Measurements from ENCODE around the gene GET3. TPM values are rescaled to one million over a fixed set of nuclear protein-coding genes. Genes with fewer than 3 reads are reported as not detected.

Gene GET3
- total and polyA plus RNA-seq, 2 of the 13 experiments (the other 11 are each of a cell fraction or from before 2014, with no cell fraction given): 57.7 to 59.4 TPM

- TF ChIP-seq CHCHD3 (CRISPR knock-in tag; IDR thresholded peaks at IDR 0.05): no peak
- no peak for TF ChIP-seq ZSCAN25 (CRISPR knock-in tag; IDR thresholded peaks at IDR 0.05)
These were observed 56.2 kb downstream of the GET3 start (continued) for GRCh38 chr19:12793290-12794195.

- DNase-seq (ENCODE audit: low spot score) (no peak), ATAC-seq (no peak), FAIRE-seq (no peak)
- BruUV-seq (replicated peaks): no TSS peak
- Histone ChIP-seq H2AFZ (ENCODE audit: low read length) (no peak overlapping the region), H3K4me2 (ENCODE audit: low read depth, low read length) (peak overlapping the region; percentile 99), H4K20me1 (ENCODE audit: insufficient read depth, low read length) (no peaks in the 10 kb centered on the region), H3K27ac (ENCODE audit: extremely low read length, insufficient read depth, low read length) (peak overlapping the region; percentile 81), H3K4me1 (ENCODE audit: insufficient read depth, low read length) (peaks cover 34% of the 10 kb centered on the region), H3K4me3 (replicated peaks in 1 of 3; ENCODE audit: insufficient read depth in 1 of 3, low read depth in 2 of 3, low read length in 3 of 3) (peak overlapping the region; percentile 60 to 87 (median 64); a peak in 5 of 6 replicates), H3K36me3 (replicated peaks in 1 of 2; ENCODE audit: control insufficient read depth in 1 of 2, insufficient read depth in 2 of 2, low read length in 2 of 2) (peaks cover 2 to 4% of the 10 kb centered on the region in 2 experiments; a peak in 3 of 5 replicates), H3K79me2 (ENCODE audit: insufficient read depth, low read length) (peaks cover 8% of the 10 kb centered on the region), H3K9me3 (ENCODE audit: low read length) (no peaks in the 10 kb centered on the region), H3K9ac (ENCODE audit: insufficient read depth, low read depth, low read length) (peak overlapping the region; percentile 89), H3K27me3 (ENCODE audit: control insufficient read depth in 1 of 2, insufficient read depth in 2 of 2, low read length in 2 of 2) (no peaks in the 10 kb centered on the region)
- 81% methylated on average over 7 of the region's 7 CpGs for WGBS (ENCODE audit: low lambda C conversion rate)
- intact Hi-C loops (cut with micrococcal nuclease; ENCODE audit: unreplicated experiment) (no loop called here), in situ Hi-C loops (cut with HindIII; ENCODE audit: extremely low pct_ligation_motif_present, low pct_unique_long_range_greater_than_20kb) (no loop called here)
- TF ChIP-seq REL (CRISPR knock-in tag; conservative IDR thresholded peaks at IDR 0.05) (0 out of 2 replicates have a peak, but pooled peaks have one; percentile 12), MIER2 (CRISPR knock-in tag; IDR thresholded peaks at IDR 0.05) (no peak)
- CTCF ChIA-PET (ENCODE audit: low intra/inter-chr PET ratio, low total read pairs): interaction anchor here (2.6 to 3.7 kb wide), 2 partner anchors 16 to 19 kb away, joined by 6 to 54 read pairs; partner anchors contain the start of gene HOOK2
- POLR2A ChIA-PET: interaction anchor here (1.5 to 3.9 kb wide), 3 partner anchors 17 to 97 kb away, joined by 3 to 124 read pairs (median 21); partner anchors contain the start of genes GCDH and HOOK2
These were observed 57.1 kb downstream of the GET3 start for GRCh38 chr19:12794196-12794941.

Measured in HepG2 (cell line).